Ishikawa (cell line): Measurements from ENCODE around the gene RNF141.

Source experiments
- CEBPB ChIP-seq: IDR thresholded peaks from 2 replicates; pipeline ENCODE4 v1.6.1; 2012
- CREB1 ChIP-seq: IDR thresholded peaks from 2 replicates; pipeline ENCODE4 v1.6.1; 2012; ENCODE audit warnings: low read depth
- EGR1 ChIP-seq: IDR thresholded peaks from 2 replicates; pipeline ENCODE4 v1.6.1; 2012
- EP300 ChIP-seq: IDR thresholded peaks from 2 replicates; pipeline ENCODE4 v1.6.1; 2012; ENCODE audit warnings: borderline replicate concordance
- FOXM1 ChIP-seq: IDR thresholded peaks from 2 replicates; pipeline ENCODE4 v1.6.1; 2012; ENCODE audit warnings: low read depth, borderline replicate concordance
- NFIC ChIP-seq: IDR thresholded peaks from 2 replicates; pipeline ENCODE4 v1.6.1; 2012
- RAD21 ChIP-seq: IDR thresholded peaks from 2 replicates; pipeline ENCODE4 v1.6.1; 2012; ENCODE audit warnings: low read depth
- TAF1 ChIP-seq: IDR thresholded peaks from 2 replicates; pipeline ENCODE4 v1.6.1; 2012; ENCODE audit warnings: low read depth, mild to moderate bottlenecking
- TCF12 ChIP-seq: IDR thresholded peaks from 2 replicates; pipeline ENCODE4 v1.6.1; 2012; ENCODE audit warnings: low read depth
- TEAD4 ChIP-seq: IDR thresholded peaks from 2 replicates; pipeline ENCODE4 v1.6.1; 2012
- YY1 ChIP-seq: IDR thresholded peaks from 2 replicates; pipeline ENCODE4 v1.6.1; 2012; ENCODE audit warnings: low read depth
- ZBTB7A ChIP-seq: IDR thresholded peaks from 2 replicates; pipeline ENCODE4 v1.6.1; 2012; ENCODE audit warnings: low read depth
- TF ChIP-seq, protein P1 (sequence below): IDR thresholded peaks from 2 replicates; pipeline ENCODE4 v1.6.1; 2012
- TF ChIP-seq, protein P2 (sequence below): IDR thresholded peaks from 2 replicates; pipeline ENCODE4 v1.6.1; 2012
- TF ChIP-seq, protein P3 (sequence below): IDR thresholded peaks from 2 replicates; pipeline ENCODE4 v1.6.1; 2012; ENCODE audit warnings: low read depth, mild to moderate bottlenecking

Gene RNF141

DNA sequence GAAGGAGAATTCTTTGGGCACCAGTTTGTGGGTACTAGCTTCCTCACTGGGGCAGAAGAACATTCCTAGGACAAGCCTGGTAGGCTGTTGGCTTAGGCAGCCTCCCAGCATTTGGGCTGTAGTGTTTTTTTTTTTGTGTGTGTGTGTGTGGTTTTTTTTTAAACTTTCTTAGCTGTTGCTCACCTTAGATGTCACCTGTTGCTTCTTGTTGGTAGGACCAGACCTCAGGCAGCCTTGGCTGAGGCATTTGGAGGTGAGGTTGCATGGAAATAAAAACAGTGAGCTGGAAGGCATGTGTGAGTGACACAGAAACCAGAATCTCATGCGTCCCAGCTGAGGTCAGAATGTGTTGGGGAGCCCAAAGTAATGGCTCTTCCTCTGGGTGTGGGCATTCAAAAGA, 64.6 kb downstream of the RNF141 start:
- TF ChIP-seq TAF1, result no peak
- no peak for TF ChIP-seq FOXM1
- no peak for TF ChIP-seq EP300
- no peak for TF ChIP-seq TEAD4
- TF ChIP-seq, protein P1, sequence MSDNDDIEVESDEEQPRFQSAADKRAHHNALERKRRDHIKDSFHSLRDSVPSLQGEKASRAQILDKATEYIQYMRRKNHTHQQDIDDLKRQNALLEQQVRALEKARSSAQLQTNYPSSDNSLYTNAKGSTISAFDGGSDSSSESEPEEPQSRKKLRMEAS, result no peak
- no peak for TF ChIP-seq NFIC
- TF ChIP-seq TCF12, result no peak
- no peak for TF ChIP-seq YY1
- no peak for TF ChIP-seq RAD21
- TF ChIP-seq CEBPB, result no peak
- TF ChIP-seq, protein P2, sequence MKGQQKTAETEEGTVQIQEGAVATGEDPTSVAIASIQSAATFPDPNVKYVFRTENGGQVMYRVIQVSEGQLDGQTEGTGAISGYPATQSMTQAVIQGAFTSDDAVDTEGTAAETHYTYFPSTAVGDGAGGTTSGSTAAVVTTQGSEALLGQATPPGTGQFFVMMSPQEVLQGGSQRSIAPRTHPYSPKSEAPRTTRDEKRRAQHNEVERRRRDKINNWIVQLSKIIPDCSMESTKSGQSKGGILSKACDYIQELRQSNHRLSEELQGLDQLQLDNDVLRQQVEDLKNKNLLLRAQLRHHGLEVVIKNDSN, result no peak

DNA sequence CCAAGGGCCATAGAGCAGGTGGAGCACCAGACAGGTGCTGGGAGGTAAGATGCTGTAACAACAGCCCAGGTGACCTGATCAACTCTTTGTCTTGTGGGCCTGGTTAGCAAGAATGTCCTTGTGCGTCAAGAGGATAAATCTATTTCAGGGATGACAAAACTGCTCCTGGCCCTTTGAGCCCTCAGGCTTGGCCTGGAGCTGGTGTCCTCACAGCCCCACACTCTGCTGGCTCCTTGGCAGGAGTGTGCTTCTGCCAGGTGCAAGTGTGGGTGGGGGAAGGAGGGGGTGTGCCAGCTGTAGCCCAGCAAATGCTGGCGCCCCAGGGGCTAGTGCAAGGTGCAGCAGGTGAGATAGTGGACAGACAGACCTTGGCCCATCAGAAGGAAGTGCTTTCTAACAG, 66.4 kb downstream of the RNF141 start:
- TF ChIP-seq EP300, result no peak
- TF ChIP-seq EGR1, result no peak
- no peak for TF ChIP-seq RAD21
- TF ChIP-seq, protein P3, sequence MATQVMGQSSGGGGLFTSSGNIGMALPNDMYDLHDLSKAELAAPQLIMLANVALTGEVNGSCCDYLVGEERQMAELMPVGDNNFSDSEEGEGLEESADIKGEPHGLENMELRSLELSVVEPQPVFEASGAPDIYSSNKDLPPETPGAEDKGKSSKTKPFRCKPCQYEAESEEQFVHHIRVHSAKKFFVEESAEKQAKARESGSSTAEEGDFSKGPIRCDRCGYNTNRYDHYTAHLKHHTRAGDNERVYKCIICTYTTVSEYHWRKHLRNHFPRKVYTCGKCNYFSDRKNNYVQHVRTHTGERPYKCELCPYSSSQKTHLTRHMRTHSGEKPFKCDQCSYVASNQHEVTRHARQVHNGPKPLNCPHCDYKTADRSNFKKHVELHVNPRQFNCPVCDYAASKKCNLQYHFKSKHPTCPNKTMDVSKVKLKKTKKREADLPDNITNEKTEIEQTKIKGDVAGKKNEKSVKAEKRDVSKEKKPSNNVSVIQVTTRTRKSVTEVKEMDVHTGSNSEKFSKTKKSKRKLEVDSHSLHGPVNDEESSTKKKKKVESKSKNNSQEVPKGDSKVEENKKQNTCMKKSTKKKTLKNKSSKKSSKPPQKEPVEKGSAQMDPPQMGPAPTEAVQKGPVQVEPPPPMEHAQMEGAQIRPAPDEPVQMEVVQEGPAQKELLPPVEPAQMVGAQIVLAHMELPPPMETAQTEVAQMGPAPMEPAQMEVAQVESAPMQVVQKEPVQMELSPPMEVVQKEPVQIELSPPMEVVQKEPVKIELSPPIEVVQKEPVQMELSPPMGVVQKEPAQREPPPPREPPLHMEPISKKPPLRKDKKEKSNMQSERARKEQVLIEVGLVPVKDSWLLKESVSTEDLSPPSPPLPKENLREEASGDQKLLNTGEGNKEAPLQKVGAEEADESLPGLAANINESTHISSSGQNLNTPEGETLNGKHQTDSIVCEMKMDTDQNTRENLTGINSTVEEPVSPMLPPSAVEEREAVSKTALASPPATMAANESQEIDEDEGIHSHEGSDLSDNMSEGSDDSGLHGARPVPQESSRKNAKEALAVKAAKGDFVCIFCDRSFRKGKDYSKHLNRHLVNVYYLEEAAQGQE, result no peak
- TF ChIP-seq YY1, result no peak
- no peak for TF ChIP-seq TCF12
- TF ChIP-seq, protein P2, result no peak
- TF ChIP-seq CREB1, result no peak

DNA sequence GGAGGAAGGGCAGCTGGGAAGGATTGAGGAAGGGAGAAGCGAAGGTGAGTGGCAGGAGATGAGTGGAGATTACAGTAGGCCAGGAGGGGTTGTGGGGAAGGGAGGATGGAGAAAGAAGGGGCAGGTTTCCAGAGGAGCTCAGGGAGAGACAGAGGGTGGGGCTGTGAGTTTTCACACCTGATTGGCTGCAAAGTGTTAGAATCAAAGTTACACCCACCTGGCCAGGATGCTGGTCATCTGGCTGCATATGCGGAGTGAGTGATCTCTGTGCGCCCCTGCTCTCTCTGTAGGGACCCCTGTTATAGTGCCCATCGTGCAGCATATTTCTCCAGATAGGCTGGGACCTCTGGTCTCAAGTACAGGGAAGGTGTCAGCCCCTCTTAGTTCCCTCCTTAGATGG, 67.6 kb downstream of the RNF141 start:
- TF ChIP-seq, protein P2, result no peak
- TF ChIP-seq EP300 (no peak), TCF12 (no peak), CREB1 (no peak), CEBPB (no peak), EGR1 (no peak), NFIC (no peak), FOXM1 (no peak)
- TF ChIP-seq, protein P3, result no peak

DNA sequence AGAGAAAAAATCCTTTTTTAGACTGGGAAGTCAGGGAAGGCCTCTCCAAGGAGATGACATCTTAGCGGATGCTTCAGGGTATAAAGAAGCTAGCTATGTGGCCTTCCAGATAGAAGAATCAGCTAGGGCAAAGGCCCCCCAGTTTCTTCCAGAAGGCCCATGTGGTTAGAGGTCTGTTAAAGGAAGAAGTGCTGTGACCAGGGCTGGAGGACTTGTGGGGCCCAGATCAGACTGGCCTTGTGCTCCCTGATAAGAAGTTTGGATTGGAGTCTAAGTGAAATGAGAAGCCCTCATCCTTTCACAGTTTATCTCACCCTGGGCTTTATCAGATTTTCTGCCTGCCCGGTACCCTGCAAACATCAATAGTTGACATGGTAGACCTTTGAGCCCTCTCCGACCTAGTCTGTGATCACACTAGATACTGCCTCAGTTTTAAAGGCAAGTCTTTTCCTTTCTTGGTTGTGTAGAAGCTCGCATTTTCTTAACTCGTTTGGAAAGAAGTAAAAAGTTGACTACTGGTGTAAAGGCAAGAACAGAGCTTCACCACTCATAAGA, 78.2 kb downstream of the RNF141 start:
- TF ChIP-seq CREB1 (no peak), ZBTB7A (no peak), FOXM1 (no peak), EGR1 (no peak), TAF1 (no peak), TCF12 (no peak), RAD21 (no peak), YY1 (no peak), TEAD4 (no peak), NFIC (no peak), CEBPB (no peak)
- TF ChIP-seq, protein P3, result no peak
- TF ChIP-seq, protein P1, result no peak
